Tibial nerve (tissue), 4 donors: ENCODE measurements around the gene WDPCP. TPM values are rescaled to one million over a fixed set of nuclear protein-coding genes. Genes with fewer than 3 reads are reported as not detected.
"Not testable (repeated sequence)": the region's sequence is repeated elsewhere in the genome, so short reads cannot be mapped to it uniquely, and the experiment has no call there.

Source experiments
- DNase-seq, 2 donors: peaks; one replicate each; pipeline ENCODE4 v3.0.0-alpha.2; 2019; ENCODE audit warnings: low spot score in 2 of 2
- H3K27ac ChIP-seq, 4 donors: fragments of 200-600 bp; sonication (generic) in 3 of 4; one replicate each; pipeline ENCODE4 v1.5.1; 2017 to 2019; ENCODE audit warnings: mild to moderate bottlenecking in 1 of 4
- H3K27me3 ChIP-seq, 2 donors: fragments of 200-600 bp; sonication (generic) in 1 of 2; one replicate each; pipeline versions ENCODE4 v1.5.1 to v1.6.0; 2017 to 2019
- H3K36me3 ChIP-seq, 3 donors: fragments of 200-600 bp; sonication (generic); one replicate each; pipeline ENCODE4 v1.5.1; 2018 to 2019
- H3K4me1 ChIP-seq, 4 donors: fragments of 200-600 bp; sonication (generic) in 3 of 4; one replicate each; pipeline ENCODE4 v1.5.1; 2017 to 2019
- H3K4me3 ChIP-seq, 4 donors: fragments of 200-600 bp; sonication (generic) in 3 of 4; one replicate each; pipeline ENCODE4 v1.5.1; 2017 to 2019; ENCODE audit warnings: mild to moderate bottlenecking in 1 of 4, moderate library complexity in 1 of 4
- H3K9me3 ChIP-seq, 4 donors: fragments of 200-600 bp; sonication (generic) in 3 of 4; one replicate each; pipeline ENCODE4 v1.5.1; 2017 to 2019
- CTCF ChIP-seq, 5 experiments: fragments of 200-600 bp in 3 of 5; fragments of 450-650 bp in 2 of 5; sonication (generic) in 3 of 5; IDR thresholded peaks; one replicate each; pipeline ENCODE4 v1.5.1; 2016 to 2019; ENCODE audit warnings: antibody characterized with exemption in 5 of 5, mild to moderate bottlenecking in 3 of 5, moderate library complexity in 2 of 5
- EP300 ChIP-seq, 2 donors: sonication (generic); formaldehyde crosslinking; IDR thresholded peaks; one replicate each; pipeline ENCODE4 v1.6.1; 2017; ENCODE audit warnings: antibody characterized with exemption in 2 of 2, mild to moderate bottlenecking in 1 of 2
- POLR2A ChIP-seq, 2 donors: fragments of 450-650 bp; IDR thresholded peaks; one replicate each; pipeline ENCODE4 v1.6.1; 2017; ENCODE audit warnings: antibody characterized with exemption in 2 of 2, mild to moderate bottlenecking in 2 of 2, moderate library complexity in 2 of 2
- WGBS, 2 donors: methylation state at CpG; one replicate each; pipeline ENCODE4 v1.1.5; 2018; 5-methylcytosine and 5-hydroxymethylcytosine counted together
- total RNA-seq, 4 donors: library from RNA; depleted of rRNA; stranded (reverse); fragments of >200 nt; gene quantifications; one replicate each; pipeline ENCODE4 v1.1.0, GENCODE V29; 2016

WDPCP gene
- total RNA-seq, 4 donors from 2014 or later, result 14.4 to 22.4 (median 20.4) TPM

GRCh38 chr2:63613391-63613901 is 25.2 kb upstream of the WDPCP start:
- Histone ChIP-seq H3K9me3 (no peaks in the 10 kb centered on the region), H3K36me3 (peaks cover 0 to 2% (median 0%) of the 10 kb centered on the region in 3 donors), H3K4me1 (no peaks in the 10 kb centered on the region), H3K27ac (no peak overlapping the region), H3K27me3 (no peaks in the 10 kb centered on the region), H3K4me3 (no peak overlapping the region)
- no peak for TF ChIP-seq EP300 (IDR thresholded peaks at IDR 0.05)
- TF ChIP-seq POLR2A (IDR thresholded peaks at IDR 0.05), result no peak
- no peak for TF ChIP-seq CTCF (IDR thresholded peaks at IDR 0.05)
- no peak for DNase-seq
- 72% methylated on average over 2 of the region's 2 CpGs for WGBS, 2 donors

- H3K9me3 ChIP-seq, result no peaks in the 10 kb centered on the region
- WGBS, 2 donors, result 96 to 99% methylated on average over 4 of the region's 4 CpGs
- no peaks in the 10 kb centered on the region for H3K4me1 ChIP-seq
- no peak overlapping the region for H3K27ac ChIP-seq
- no peaks in the 10 kb centered on the region for H3K27me3 ChIP-seq
- no peak for DNase-seq
- no peak overlapping the region for H3K4me3 ChIP-seq
- TF ChIP-seq EP300 (IDR thresholded peaks at IDR 0.05), result no peak
- no peak for TF ChIP-seq CTCF (IDR thresholded peaks at IDR 0.05)
- TF ChIP-seq POLR2A (IDR thresholded peaks at IDR 0.05), result no peak
- H3K36me3 ChIP-seq, result peaks cover 0 to 31% (median 5%) of the 10 kb centered on the region in 3 donors
These were observed 22.2 kb upstream of the WDPCP start for GRCh38 chr2:63610525-63610924.

GRCh38 chr2:63608865-63609264 is 20.6 kb upstream of the WDPCP start:
- H3K27ac ChIP-seq, H3K4me3 ChIP-seq, DNase-seq, H3K9me3 ChIP-seq, H3K4me1 ChIP-seq, H3K27me3 ChIP-seq: not testable (repeated sequence)
- peaks cover 0 to 47% (median 12%) of the 10 kb centered on the region in 3 donors for H3K36me3 ChIP-seq
- WGBS, 2 donors, result 63 to 78% methylated on average over 8 of the region's 8 CpGs

GRCh38 chr2:63604666-63605065 is 16.4 kb upstream of the WDPCP start:
- 81 to 91% methylated on average over 4 of the region's 4 CpGs for WGBS, 2 donors
- Histone ChIP-seq H3K36me3 (peaks cover 8 to 82% (median 12%) of the 10 kb centered on the region in 3 donors), H3K9me3 (no peaks in the 10 kb centered on the region), H3K27me3 (no peaks in the 10 kb centered on the region), H3K4me1 (no peaks in the 10 kb centered on the region), H3K27ac (no peak overlapping the region), H3K4me3 (no peak overlapping the region)
- TF ChIP-seq EP300 (IDR thresholded peaks at IDR 0.05) (no peak), CTCF (IDR thresholded peaks at IDR 0.05) (no peak), POLR2A (IDR thresholded peaks at IDR 0.05) (no peak)
- DNase-seq, result no peak

- H3K36me3 ChIP-seq, result peaks cover 8 to 70% (median 8%) of the 10 kb centered on the region in 3 donors
- H3K4me3 ChIP-seq, result no peak overlapping the region
- no peak for TF ChIP-seq POLR2A (IDR thresholded peaks at IDR 0.05)
- no peak for TF ChIP-seq CTCF (IDR thresholded peaks at IDR 0.05)
- TF ChIP-seq EP300 (IDR thresholded peaks at IDR 0.05), result no peak
- H3K9me3 ChIP-seq, result no peaks in the 10 kb centered on the region
- no peak for DNase-seq
- 97 to 100% methylated on average over 1 of the region's 1 CpG for WGBS, 2 donors
- H3K27me3 ChIP-seq, result no peaks in the 10 kb centered on the region
- no peak overlapping the region for H3K27ac ChIP-seq
- no peaks in the 10 kb centered on the region for H3K4me1 ChIP-seq
These were observed 12.7 kb upstream of the WDPCP start for GRCh38 chr2:63600881-63601460.
